HG02571 (cell line): ENCODE data around the gene IRF8.
"Not testable (repeated sequence)": the region's sequence is repeated elsewhere in the genome, so short reads cannot be mapped to it uniquely, and the experiment has no call there.

Experiments used
- ATAC-seq: cut with Tn5 transposase; IDR thresholded peaks from one replicate; pipeline ENCODE4 v1.9.1; 2021; ENCODE audit warnings: mild to moderate bottlenecking, moderate library complexity; ENCODE audit not compliant: unreplicated experiment

The IRF8 gene

DNA sequence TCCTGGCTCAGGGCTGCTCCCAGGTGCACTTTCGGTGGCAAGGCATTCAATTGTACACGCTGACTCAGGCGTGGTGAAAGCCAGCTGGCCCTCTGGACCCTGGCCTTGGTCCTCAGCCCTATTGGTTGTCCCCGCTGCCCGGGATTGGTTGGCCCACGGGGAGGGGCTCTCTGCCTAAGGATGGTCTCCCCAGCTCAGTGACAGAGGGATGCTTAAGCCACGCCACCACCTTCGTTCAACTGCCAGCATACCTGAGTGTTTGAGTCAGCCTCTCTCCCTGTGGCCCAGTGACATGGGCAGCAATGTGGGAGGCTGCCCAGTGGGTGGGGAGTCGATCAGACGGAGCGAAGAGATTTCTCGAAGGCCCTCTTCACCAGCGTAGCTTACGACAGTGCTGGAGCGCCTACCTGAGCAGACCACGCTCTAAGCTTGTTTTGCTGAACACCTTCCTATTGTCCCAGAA is 30.3 kb downstream of the IRF8 start:
- no peak for ATAC-seq

DNA sequence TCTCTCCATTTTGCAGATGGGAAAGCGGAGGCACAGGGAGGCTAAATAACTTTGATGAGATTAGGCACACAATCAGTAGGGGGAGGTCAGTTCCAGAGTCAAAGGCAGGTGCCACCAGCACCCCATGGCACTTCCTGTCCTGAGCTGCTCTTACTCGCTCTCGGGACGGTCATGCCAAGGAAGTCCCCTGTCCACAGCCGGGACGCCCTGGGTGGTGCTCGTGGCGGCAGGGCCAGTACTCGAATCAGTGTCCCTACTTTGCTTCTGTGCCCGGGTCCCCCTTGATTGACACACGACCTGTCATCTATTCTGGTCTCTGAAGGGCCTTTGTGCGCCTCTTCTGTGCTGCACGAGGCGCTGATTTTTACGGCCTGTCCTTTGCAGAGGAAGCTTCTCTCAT is 31.3 kb downstream of the IRF8 start:
- ATAC-seq: no peak

DNA sequence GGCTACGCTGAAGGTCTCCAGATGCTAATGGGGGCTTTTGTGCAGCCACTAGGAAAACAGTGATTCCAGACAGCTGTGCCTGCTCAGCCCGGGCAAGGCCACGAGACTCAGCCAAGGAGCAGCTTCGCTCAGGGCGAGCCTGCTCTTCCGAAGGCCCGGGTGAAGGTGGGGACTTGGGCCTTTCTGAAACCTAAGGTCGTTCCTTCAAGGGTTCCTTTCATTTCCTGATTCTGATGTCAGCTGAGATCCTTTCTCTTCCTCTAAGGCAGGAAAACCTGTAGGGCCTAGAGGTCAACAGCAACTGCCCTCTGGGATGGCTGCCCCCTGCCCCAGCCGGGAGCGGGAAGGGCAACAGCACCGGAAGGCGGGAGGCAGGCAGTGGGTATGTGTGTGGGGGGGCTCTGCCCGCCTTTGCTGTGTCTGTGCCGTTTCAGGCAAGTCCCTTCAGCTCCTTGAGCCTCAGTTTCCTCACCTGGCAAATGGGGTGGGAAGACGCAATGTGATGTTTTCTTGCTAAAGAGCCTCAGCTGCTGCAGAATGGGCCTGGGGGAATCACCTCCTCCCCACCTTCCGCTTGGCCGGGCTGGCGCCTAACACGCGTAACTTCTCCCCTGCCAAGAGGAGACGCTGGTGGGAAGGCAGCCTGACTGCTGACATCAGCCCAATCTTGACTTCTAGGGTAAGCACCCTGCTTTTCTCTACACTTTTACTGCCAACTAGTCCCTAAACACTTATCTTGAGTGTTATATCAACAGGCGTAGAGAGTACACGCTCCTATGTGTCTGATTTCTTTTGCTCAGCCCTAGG is 32.8 kb downstream of the IRF8 start:
- ATAC-seq: no peak

DNA sequence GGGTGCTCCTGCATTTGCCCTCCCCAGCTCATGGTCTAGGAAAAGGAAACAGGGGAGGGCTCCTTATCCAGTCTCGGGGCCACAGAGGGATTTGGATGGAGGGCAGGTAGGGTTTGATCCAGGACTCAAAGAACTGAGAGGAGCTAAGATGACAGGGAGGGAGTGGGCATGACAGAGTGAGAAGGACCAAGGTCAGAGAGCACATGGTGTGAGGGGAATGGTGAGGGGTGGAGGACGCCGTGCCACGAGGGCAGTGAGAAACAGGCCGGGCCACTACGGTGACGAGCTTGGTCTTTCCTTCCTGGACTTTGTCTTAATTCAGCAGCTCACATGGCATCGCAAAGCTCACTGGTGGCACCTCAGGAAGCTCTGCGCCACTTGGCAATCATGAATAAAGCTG is 35.2 kb downstream of the IRF8 start:
- ATAC-seq: no peak

DNA sequence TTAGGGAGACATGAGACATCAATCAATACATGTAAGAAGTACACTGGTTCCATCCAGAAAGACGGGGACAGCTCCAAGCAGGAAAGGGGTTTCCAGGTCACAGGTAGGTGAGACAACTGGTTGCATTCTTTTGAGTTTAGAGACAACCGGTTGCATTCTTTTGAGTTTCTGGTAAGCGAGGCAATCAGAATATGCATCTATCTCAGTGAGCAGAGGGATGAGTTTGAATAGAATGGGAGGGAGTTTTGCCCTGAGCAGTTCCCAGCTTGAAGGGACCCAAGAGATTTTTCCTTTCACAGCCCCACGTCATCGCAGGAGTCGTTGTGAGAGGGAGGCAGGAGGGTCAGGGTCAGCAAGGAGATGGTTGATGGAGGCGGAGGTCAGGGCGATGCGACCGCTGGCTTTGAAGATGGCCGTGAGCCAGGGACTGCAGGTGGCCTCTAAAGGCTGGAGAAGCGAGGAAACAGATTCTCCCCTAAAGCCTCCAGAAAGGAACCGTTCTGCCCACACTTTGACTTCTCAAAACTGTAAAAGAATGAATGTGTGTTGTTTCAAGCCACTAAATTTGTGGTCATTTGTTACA is 36.5 kb downstream of the IRF8 start:
- no peak for ATAC-seq

DNA sequence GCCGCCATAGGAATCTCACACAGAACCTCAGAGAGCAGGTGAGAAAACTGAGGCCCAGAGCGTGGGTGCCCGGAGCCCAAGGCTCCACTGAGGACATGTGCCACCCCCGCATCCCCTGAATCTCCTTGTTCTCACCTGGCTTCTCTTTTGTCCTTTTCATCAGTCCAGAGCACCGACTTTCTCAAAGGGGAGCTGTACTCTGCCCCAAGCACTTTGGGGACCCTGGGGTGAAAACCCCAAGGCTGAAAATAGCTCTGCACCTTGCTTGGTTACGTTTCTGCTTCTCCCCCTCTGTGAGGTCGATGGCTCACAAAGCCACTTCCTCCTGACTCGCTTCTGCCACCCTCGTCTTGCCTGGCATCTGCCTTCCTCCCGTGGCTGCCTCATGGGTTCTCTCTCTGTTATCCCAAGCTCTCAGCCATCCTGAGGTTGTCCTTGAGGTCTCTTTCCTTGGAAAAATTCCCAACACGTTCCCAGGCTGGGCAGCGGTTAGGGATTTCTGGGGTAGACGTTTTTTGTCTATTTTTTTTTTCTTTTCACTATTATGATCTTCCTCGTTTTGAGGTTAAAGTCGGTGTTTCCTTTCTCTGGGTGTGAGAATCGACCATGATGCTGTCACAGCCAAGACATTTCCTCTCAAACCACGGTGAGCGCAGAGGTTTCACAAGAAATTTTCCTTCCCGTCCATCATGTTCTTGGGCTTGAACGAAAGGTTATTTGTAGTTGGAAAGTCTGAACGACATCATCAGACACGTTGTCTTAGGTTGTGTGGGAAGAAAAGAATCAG is 37.2 kb downstream of the IRF8 start:
- ATAC-seq: peak; percentile 73

DNA sequence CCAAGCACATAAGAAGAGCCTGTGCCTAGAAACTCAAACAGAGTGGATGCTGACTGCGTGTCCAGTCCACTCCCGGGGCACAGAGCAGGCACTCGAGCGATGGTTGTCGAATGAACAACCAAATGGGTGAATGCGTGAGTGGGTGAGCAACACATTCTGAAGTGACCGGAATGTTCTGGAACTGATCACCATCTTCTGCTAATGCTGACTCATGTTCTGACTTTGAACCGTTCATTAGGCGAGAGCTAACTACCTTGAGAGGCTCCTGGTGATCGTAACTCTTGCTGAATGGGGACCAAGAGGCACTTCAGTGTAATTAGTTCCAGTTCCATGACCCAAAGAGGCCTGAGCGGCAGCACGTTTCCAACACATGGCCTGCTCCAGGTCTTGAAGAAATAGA is 37.9 kb downstream of the IRF8 start:
- peak; percentile 21 for ATAC-seq

DNA sequence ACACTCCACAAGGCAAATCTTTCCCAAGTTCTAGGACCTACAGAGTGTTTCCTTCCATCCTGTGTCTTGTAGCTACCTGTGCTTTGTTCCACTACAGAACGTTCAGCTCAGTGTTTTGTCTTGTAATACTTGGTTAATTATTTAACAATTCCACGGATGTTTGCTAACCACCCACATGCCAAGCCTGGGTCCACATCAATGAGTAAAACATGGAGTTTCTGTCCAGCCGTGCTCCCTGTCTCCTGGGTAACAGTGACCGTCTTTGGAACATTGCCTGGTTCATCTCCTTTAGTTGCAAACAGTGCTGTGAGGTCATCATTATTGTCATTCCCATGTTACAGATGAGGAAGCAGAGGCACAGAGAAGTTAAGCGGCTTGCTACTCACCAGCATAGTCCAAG is 41.3 kb downstream of the IRF8 start:
- ATAC-seq: no peak

DNA sequence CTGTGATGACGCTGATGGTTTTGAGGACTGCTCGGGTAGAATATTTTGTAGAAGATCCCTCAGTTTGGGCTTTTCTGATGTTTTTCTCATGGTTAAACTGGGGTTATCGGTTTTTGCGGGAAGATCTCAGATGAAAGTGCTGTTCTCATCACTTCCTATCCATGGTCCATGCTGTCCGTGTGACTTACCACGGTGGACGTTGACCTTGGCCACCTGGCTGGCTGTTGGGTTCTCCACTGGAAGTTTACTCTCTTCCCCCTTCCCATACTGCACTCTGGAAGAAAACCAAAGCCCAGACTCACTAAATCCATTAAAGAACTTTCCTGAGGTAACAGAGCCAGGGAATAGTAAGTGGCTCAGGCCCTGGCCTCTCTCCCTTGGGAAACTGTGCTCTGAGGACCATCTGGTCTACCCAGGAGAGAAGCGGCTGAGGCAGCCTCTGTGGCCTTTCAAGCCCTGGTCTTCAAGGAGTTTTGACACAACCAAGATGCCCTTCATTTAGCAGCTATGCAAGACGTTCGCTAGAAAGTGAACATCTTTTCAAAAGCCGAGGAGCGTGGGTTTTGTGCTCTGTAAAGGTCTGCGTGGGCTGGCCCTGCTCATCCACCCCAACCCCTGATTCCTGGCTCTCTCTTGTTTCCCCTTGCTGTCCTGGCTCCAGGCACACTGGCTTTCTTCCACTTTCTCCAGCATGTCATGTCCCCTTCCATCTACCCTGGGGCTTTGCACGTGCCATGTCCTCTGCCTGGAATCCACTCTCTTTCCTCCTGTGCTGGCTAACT is 43.1 kb downstream of the IRF8 start:
- ATAC-seq: no peak

DNA sequence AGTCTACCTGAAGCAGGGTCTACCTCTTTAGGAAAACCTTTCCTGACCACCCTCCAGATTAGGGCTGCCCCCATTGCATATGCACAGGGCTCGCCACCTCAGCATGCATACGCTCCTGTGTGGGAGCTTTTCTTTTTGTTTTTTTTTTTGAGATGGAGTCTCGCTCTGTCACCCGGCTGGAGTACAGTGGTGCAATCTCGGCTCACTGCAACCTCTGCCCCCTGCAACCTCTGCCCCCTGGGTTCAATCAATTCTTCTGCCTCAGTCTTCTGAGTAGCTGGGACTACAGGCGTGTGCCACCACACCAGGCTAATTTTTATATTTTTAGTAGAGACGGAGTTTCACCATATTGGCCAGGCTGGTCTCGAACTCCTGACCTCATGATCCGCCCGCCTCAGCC is 43.7 kb downstream of the IRF8 start:
- not testable (repeated sequence) for ATAC-seq

DNA sequence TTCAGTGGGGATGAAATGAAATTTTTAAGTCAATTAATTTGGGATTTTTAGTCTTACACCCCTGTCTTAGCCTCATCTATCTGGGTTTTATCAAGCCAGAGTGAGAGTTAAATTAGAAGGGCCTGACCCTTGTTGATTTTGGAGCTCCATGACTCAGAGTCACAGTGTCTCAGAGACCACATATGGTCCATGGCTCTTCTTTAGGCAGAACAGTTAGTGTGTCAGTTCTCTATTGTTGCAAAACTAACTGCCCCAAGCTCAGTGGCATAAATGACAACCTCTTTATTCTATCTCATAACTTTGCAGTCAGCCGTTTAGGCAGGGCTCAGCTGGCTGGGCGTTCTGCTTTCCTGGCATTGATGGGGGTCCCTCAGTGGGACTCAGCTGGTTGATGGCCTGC is 44.7 kb downstream of the IRF8 start:
- ATAC-seq: no peak

DNA sequence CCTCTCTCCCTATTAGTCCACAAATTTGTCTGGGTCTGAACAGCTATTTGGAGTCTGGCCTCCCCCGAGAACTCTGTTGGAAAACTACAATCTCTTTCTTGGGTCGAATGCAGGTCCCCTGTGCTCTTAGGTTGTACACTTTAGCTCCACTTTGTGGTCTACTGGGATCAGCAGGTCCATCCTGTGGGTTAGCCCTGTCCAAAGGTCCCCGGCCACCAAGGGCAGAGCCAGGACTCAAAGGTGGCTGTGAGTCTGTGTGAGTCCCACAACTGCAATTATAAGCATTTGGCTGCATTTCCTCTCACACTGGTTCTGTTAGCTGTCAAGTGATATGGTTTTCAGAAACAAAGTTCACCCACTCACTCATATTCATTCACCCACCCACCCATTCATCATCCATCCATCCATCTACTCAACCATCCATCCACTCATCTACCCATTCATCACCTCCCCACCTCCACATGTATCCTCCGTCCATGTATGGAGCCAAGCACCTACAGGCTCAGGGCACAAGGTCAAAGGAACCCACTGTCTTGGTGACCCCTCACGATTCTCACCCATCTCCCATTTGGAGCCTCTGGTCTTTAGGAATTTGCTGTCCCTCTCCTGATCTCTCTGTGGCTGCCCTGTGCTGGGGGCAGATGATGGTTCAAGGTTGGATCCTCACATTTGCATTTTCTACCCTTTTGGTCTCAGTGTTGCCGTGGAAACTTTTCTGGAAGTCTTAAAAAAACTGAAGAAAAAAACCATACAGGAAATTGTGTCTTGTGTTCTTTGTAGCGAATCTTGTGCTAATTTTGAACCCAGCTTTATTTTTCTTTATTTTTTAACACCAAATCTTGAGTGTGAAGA is 45.8 kb downstream of the IRF8 start:
- ATAC-seq: no peak

DNA sequence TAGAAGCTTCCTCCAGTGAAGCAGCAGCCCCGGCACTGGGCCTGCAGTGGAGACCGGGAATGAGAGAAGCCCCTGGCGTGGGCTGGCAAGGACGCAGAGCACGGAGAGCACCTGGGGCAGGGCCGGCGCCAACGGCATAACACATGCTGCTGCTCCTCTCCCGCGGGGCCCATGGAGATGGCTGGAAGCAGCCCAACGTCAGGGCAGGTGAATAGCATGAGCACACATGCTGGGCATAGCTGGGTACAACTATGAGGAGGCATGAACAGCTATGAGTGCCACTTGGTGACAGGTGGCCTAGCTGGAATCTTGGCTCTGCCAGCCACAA is 46.4 kb downstream of the IRF8 start:
- no peak for ATAC-seq

DNA sequence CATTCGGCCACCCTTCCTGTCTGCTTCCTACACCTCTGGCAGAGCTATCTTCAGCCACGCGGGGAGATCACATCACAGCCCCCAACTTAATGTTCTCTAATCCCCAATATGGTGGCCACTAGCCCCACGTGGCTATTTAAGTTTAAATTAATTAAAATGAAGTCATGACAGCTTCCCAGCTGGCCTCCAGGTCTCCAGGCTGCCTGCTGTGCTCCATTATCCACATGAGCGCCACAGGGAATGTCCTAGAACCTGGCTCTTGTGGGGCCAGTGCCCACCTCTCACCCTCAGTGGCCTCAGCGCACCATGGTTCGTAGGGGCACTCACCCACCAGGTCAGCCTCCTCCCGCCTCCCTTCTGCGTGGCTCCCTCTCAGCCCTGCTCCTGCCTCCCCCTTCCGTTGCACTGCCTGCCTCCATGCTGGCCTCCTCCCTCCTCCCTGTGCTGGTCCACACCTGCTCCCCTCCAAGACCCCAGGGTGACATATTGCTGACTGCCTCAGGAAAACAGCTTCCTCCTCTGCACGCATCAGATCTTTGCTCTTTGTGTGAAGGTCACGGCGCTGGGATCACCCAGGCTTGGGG is 47.7 kb downstream of the IRF8 start:
- ATAC-seq: no peak

DNA sequence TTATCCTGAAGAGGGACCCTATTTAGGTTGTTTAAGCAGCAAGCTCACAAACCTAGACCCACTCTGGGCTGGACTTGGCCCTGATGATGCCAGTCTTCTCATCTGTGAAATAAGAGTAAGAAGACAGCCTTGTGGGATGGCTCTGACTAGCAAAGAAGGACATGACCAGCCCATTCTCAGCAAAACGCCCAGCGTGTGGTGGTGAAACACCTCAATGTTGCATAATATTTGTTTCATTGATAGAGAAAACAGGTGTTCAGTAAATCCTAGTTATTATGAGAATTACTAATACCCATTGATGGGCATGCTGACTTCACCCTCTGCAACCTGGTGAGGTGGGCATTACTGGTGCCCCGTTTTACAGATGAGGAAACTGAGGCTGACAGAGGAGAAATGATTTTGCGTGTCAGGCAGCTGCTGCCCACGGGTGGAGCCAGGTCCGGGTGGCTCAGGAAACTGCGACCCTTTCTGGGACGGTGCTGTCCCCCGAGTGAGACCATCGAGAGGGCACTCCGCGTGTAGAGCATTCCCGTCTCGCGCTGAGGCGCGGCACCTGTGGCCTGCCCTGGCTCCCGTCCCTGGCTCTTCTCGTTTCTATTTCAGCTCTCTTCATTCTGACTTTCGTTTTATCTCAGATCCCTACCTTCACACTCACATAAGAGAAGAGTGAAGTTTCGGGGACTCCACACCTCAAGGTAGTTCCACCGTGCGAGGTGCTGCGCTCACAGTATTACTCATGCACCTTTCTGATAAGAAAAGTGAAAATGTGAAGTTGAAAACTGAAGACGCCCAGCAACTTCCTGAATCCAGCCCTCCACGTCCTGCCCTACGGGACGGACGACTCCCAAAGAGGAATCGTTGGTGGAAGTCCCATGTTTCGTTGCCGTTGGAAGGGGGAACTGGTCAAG is 48.5 kb downstream of the IRF8 start:
- ATAC-seq: peak; percentile 69

DNA sequence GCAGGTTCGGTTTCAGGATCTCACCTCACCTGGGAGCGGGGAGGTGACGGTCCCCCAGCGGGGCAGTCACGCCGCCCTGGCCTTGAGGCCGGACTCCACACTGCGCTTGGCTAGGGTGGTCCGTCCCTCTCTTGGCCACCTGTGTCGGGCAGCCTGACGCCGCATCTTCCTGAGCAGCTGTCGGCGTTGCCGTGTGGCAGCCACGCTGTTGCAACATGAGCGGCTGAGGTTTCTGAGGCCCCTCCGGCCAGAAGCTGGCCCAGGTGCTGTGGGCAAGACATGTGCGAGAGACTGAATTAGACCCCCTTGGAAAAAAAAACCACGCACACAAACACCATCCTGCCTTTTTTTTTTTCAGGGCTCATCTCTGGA is 49.2 kb downstream of the IRF8 start:
- ATAC-seq: peak; percentile 23

DNA sequence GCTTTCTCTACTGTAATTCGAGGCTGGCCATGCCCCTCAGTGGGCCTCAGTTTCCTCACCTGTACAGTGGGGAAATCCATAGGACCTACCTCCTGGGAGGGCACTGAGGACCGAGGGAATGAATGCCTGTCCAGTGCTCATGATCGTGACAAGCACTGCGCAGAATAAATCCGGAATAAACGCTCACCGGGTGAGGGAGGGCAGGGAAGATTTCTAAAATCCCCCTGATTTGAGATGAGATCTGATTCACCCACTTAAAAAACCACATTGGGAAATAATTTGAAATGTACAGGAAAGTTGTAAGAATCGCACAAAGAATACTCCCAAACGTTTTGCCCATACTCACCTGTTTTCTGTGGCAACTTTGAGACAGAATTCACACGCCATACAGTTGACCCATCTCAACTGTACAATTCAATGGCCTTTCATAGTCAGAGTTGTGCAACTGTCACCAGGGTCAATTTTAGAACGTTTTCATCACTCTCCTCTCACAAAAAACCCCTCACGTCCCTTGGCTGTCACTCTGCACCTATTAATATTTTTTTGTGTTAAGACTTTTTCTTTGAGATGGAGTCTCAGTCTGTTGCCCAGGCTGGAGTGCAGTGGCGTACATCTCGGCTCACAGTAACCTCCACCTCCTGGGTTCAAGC is 49.8 kb downstream of the IRF8 start:
- ATAC-seq: no peak

DNA sequence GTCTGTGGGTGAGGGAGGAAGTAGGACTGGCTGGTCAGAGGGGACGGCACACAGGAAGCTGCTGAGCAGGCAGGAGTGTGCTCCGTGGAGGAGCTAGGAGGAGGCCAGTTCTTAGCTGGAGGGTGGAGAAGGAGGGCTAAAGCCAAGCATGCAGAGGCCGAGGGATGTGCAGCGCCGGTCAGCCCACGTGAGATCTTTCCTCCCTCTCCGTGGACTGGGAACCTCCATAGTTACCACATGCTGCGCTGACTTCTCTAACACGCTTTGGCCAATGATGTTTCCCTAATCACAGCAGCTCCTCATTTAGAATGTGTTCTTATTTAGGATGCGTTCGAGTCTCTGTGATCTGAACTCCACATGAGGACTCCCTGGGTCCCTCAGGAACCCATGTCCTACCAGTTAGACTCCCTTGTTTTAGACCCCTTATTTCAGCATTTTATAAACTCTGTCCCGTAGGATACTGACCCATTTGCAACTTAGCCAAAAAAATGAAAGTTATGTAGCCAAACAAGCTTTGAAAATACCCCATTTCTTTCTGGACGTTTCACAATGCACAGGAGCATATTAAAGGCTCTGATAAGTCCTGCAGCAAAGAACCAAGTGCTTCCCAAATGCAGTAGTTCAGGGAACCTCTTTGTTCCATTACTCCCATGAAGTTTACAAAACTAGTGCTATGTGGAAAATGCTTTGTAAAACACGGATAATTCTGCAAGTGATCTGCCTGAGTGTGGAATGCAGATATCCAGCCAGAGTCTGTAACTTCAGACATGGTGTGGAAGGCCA is 51.4 kb downstream of the IRF8 start:
- ATAC-seq: no peak
